CD1c-positive myeloid dendritic cell (primary cell): ENCODE results near the gene CEP68.
A peak's percentile ranks its signal among the peaks of the same experiment; 100 is the strongest.
"Not testable (repeated sequence)": the region's sequence is repeated elsewhere in the genome, so short reads cannot be mapped to it uniquely, and the experiment has no call there.

ENCODE experiments used
- DNase-seq: peaks from one replicate; pipeline ENCODE4 v3.0.0-alpha.2; 2016; ENCODE audit errors: extremely low spot score

CEP68 gene

DNA sequence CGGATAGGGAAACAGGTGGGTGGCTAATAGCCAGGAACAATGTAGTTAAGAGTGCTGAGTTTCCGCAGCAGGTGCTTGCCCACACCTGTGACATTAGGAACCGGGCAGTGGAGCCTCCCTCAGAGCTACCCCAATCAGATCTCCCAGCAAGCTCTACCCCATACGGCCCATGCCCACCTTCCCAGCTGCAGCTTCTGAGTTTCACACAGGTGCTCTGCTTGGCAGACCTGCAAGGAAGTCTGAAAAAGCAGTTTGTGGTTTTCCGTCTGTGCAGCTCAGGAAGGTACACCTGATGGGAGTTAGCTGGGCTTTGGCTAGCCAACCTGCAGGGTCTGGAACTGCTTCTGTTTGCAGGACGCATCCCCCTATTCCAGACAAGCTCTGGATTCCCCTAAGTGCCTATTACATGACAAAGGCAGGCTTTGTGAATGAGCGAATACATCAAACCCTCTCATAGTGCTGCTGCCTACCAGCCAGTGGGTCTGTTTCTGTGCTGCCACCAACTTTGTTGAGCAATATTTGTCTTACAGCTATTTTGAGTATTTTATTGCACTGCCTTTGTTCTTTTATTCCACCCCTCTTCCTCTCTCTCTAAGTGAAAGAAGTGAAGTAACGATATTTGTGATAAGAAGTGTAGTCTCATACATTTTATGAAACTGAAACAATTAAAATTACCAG lies 24.7 kb upstream of the CEP68 start:
- DNase-seq, result no peak

GRCh38 chr2:65032019-65032975 lies 23.9 kb upstream of the CEP68 start:
- no peak for DNase-seq

GRCh38 chr2:65033178-65033577 lies 23.0 kb upstream of the CEP68 start:
- peak; percentile 25 for DNase-seq

DNA sequence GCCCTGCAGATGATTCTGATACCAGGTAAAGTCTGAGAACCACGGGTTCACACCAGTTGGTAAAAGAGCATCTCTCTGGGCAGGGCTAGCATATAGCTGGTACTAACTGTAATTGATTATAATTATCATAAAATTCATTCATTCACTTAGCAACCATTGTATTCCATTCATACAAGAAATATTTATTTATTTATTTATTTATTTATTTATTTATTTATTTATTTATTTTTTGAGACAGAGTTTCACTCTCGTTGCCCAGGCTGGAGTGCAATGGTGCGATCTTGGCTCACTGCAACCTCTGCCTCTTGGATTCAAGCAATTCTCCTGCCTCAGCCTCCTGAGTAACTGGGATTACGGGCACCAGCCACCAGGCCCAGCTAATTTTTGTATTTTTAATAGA lies 22.5 kb upstream of the CEP68 start:
- DNase-seq, result not testable (repeated sequence)

- DNase-seq, result no peak
Observed at GRCh38 chr2:65035351-65035943, 20.8 kb upstream of the CEP68 start.

DNA sequence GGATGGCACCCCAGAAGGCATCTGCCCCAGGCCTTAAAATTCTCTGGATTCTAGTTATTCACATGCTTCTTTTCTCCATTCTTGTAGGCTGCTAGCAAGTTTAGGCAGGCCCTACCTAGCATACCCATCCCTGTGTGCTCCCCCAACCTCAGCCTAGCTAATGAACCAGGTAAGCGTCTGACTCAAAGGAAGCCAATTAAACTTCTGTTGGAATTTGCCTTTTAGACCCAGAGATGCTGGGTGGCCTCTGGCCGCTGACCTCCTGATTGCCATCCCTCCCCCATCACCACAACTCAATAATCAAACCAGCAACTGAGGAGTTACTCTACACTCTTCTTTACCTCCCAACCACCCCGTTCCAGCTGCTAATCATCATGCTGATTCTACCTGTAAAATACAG lies 19.0 kb upstream of the CEP68 start:
- no peak for DNase-seq

- DNase-seq, result no peak
Observed at GRCh38 chr2:65039640-65040039, 16.6 kb upstream of the CEP68 start.

DNA sequence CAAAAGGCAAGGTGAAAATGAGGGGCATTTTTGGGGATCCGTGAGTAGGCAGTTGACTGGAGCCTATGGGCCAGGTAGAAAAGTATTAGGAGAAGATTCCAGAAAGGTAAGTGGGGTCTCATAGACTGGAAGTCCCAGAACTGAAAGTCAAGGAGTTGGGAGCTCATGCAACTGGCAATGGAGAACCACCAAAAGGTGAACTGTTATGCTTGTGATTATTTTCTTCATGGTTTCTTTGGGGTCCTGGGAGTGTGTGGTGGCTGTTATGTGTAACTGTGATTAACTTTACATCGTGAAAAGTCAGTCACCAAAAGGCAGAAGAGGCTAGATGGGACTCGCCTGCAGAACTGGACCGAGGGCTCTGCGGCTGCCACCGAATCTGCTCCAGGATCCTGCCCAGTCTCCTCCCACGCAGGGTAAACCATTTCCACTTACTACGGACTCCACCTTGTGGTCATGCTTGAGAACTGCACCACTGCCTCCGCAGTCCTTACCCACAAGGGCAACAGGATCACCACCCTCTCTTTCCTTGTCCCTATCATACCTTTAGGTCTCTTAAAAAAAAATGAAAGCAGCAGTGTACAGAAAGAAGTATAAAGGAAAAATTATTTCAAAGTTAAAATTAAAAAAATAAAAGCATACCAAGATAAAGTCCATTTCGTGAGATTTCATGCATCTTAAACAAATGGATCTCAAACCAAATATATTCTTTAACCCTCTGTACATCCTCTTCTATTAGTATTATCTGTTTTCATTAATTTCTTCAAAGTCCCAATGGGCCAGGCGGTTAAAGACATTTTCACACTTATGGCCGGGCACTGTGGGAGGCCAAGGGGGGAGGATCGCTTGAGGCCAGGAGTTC lies 15.6 kb upstream of the CEP68 start:
- DNase-seq, result peak; percentile 92

- DNase-seq, result no peak
Observed at GRCh38 chr2:65043001-65043400, 13.2 kb upstream of the CEP68 start.

DNA sequence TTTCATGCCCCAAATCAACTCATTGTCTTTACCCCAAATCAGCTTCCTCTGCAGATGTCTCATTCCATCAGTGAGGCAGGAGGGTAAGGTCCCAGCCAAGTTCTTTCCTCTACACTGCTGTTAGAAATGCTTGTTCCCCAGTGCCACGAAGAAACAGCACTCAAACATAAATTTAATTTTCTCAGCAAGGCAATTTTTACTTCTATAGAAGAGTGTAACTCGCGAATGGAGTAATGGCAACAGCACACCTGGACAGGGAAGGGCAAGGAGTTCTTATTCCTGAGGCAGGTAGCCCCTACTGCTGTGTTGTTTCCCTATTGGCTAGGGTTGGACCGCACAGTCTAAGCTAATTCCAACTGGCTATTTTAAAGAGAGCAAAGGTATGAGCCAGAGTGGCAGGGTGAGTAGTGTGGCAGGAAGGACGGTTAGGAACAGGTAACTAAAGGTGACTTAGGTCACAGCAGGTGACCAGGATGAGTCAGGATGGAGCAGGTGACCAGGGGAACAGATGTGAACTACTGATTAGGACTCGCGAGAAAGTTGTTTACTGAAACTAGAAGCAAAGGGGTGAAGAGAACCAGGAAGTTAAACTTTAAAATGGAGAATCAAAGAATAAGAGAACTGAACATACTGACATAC lies 12.0 kb upstream of the CEP68 start:
- no peak for DNase-seq

DNA sequence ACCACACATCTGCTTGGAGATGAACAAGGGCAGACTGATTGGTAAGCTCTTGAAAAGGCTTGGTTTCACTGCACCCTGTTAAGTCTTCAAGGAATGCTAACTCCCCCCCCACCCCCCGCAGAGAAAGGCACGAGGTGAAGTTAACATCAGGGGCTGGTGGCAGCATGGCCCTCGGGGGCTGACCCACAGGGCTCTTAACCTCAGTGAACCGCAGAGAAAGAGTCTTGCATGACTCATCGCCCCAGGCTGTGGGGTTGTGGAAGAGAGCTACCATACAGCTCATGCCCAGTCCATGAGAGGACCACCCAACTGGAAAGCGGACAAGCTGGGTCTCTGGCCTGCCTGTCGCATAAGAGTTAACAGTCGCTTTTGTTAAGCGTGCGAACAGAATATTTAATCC lies 10.6 kb upstream of the CEP68 start:
- DNase-seq, result no peak

DNA sequence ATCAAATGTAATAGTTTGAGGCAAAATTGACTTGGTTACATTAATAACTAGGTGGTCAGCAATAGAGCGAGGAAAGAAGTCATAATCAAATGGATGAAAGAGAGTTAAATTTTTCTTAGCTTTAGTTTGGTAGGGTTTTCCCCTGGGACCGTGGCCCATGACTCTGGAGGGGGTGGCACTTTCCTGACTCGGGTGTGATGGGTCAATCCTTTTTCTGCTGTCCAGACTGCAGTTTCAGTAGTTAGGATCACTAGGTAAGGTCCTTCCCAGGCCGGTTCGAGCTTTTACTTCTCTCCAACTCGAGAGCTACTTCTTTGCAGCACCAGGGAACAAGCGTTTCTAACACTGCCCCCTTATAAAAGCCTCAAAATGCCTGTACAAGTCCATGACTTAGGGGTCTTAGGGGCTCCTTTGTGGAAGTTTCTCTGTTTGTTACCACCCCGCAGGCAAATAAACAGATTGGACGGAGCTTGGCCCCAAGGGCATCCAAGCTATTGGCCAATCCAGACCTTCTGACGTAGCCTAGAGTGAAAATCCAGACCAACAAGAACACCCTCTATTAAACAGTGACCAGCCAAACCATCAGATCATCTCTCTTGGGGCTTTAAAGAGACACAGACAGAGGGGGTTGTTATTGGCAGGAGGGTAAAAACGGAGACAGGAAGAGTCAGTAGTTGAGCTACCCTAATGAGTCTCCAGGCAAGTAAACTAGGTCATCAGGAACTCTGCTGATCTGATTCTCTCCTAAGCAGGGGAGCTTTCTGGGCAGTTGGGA lies 9.4 kb upstream of the CEP68 start:
- DNase-seq, result no peak

- DNase-seq, result no peak
Observed at GRCh38 chr2:65049010-65049639, 7.1 kb upstream of the CEP68 start.

DNA sequence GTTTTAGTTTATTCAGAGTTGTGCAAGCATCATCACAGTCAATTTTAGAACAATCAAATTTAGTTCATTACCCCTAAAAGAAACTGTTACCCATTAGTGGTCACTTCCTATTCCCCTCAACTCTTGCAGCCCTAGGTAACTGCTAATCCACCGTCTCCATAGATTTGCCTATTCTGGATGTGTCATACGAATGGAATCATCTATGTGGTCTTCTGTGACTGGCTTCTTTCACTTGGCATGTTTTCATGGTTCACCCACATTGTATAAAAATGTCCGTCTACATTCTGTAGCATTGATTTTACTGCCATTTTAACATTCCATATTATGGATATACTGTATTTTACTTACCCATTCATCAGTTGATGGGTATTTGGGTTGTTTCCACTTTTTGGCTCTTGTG lies 5.3 kb upstream of the CEP68 start:
- no peak for DNase-seq

DNA sequence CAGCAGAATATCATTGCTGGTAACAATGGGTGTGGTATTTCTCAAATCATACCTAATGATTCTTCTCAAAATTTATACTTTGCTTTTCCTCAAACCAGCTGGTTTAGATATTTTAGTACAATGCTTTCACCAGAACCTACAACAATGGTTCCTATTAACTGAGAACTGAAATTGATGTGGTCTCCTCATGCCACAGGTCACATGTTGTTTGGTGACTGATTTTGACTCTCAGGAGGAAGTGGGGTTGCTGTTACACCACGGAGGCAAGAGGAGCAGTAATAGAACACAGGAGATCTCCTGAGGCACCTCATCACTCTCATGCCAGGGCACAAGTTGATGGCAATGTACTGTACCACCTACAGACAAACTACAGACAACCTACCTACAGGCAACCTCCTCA lies 3.0 kb upstream of the CEP68 start:
- peak; percentile 91 for DNase-seq

- no peak for DNase-seq
Observed at GRCh38 chr2:65054749-65055421, 1.3 kb upstream of the CEP68 start.

GRCh38 chr2:65055422-65056214 lies 598 bp upstream of the CEP68 start:
- peak; percentile 66 for DNase-seq

DNA sequence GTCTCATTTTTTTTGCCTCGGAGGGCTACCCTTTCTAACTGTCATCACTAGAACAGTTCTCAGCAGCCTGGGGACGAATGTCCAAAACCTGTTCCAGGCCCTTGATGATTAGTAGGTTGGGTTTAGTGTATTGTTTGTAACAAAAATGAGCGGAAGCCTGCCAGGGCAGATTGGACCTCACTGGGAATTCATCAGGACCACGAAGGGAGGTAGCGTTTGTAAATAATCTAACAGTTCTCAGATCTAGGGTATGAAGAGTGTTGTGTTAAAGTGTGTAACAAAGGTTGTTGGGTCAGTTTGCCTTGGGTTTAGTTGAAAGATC lies 799 bp downstream of the CEP68 start:
- no peak for DNase-seq
